K562 (cell line): ENCODE results near the gene CDC45. TPM values are rescaled to one million over a fixed set of nuclear protein-coding genes. Genes with fewer than 3 reads are reported as not detected.

Source experiments
- ATAC-seq: fragments of 200-7000 bp; cut with Tn5 transposase; 3 replicates; pipeline ENCODE4 v1.9.1; 2020; ENCODE audit warnings: moderate library complexity
- BruUV-seq: library from RNA; stranded (reverse); fragments of 400-500 nt; replicated peaks from 2 replicates; lab custom pipeline; 2021; lab: Mats Ljungman, UMichigan
- CTCF ChIA-PET: fragments of 300-600 bp; formaldehyde crosslinking; extraction: SDS; loops from one replicate; lab custom pipeline; 2021; ENCODE audit warnings: low intra/inter-chr PET ratio; lab: Yijun Ruan, JAX
- POLR2A ChIA-PET: fragments of 300-600, 350-650 bp; sonication (Branson Sonifier 250); formaldehyde crosslinking; extraction: SDS; loops from one replicate; lab custom pipeline; 2021; ENCODE audit warnings: antibody characterized with exemption, inconsistent platforms; lab: Yijun Ruan, JAX
- DNase-seq, 4 experiments: peaks; one replicate each; pipeline versions ENCODE4 v3.0.0 to v3.0.0-alpha.2; 2011 to 2018; ENCODE audit warnings: low spot score in 3 of 4, mixed read lengths in 3 of 4; ENCODE audit errors: extremely low read depth in 1 of 4
- FAIRE-seq: peaks from 2 replicates; lab custom pipeline; 2011; peaks lifted over from hg19 to GRCh38; lab: Jason Lieb, UNC
- H2AFZ ChIP-seq: 2 replicates; pipeline ENCODE4 v1.6.0; 2011; ENCODE audit warnings: low read depth, low read length, control low read depth, inconsistent platforms
- H3K27ac ChIP-seq: fragments of 200-600 bp; 3 replicates; pipeline ENCODE4 v1.8.0; 2011; ENCODE audit warnings: low read depth, mild to moderate bottlenecking, control low read depth, inconsistent platforms, low read length, moderate library complexity, mixed read lengths; ENCODE audit errors: extremely low read depth
- H3K27me3 ChIP-seq, 2 experiments: fragments of 300-600 bp in 1 of 2; 2 replicates in 1 of 2; 3 replicates in 1 of 2; pipeline versions ENCODE4 v1.6.0 to v1.8.0; 2011; ENCODE audit warnings: inconsistent platforms in 2 of 2, low read length in 2 of 2, mild to moderate bottlenecking in 1 of 2, mixed read lengths in 1 of 2, moderate library complexity in 1 of 2; ENCODE audit not compliant: control insufficient read depth in 2 of 2, insufficient read depth in 2 of 2
- H3K36me3 ChIP-seq: fragments of 300-600 bp; 3 replicates; pipeline ENCODE4 v1.8.0; 2011; ENCODE audit warnings: mild to moderate bottlenecking, low read length, inconsistent platforms; ENCODE audit not compliant: control insufficient read depth, insufficient read depth
- H3K4me1 ChIP-seq, 2 experiments: fragments of 200-600 bp in 1 of 2; replicated peaks in 1 of 2; 2 replicates in 1 of 2; 3 replicates in 1 of 2; pipeline versions ENCODE4 v1.5.1 to v1.8.0; 2011; ENCODE audit warnings: inconsistent platforms in 2 of 2, low read length in 2 of 2, mild to moderate bottlenecking in 1 of 2, mixed read lengths in 1 of 2, moderate library complexity in 1 of 2; ENCODE audit not compliant: control insufficient read depth in 2 of 2, insufficient read depth in 2 of 2
- H3K4me2 ChIP-seq: 2 replicates; pipeline ENCODE4 v1.6.1; 2011; ENCODE audit warnings: low read length, control low read depth, inconsistent platforms, mixed read lengths; ENCODE audit not compliant: insufficient read depth
- H3K4me3 ChIP-seq: fragments of 200-600 bp; sonication (generic), shearing (Covaris generic); 2 replicates; pipeline ENCODE4 v1.5.1; 2016; ENCODE audit warnings: control low read depth, inconsistent platforms
- H3K79me2 ChIP-seq: fragments of 200-600 bp; 3 replicates; pipeline ENCODE4 v1.8.0; 2011; ENCODE audit warnings: low read length, inconsistent platforms; ENCODE audit not compliant: control insufficient read depth, insufficient read depth
- H3K9ac ChIP-seq, 2 experiments: 2 replicates each; pipeline versions ENCODE4 v1.6.0 to v1.6.1; 2011; ENCODE audit warnings: low read depth in 2 of 2, low read length in 2 of 2, control low read depth in 1 of 2, inconsistent platforms in 1 of 2, mild to moderate bottlenecking in 1 of 2, mixed read lengths in 1 of 2; ENCODE audit not compliant: insufficient read depth in 1 of 2
- H3K9me1 ChIP-seq: one replicate; pipeline ENCODE4 v1.6.0; 2011; ENCODE audit warnings: inconsistent platforms, mild to moderate bottlenecking, low read length, moderate library complexity; ENCODE audit not compliant: control insufficient read depth, insufficient read depth
- H3K9me3 ChIP-seq: replicated peaks from 2 replicates; pipeline ENCODE4 v1.5.1; 2011; ENCODE audit warnings: low read depth, low read length, inconsistent platforms; ENCODE audit not compliant: control insufficient read depth, insufficient read depth
- H4K20me1 ChIP-seq: replicated peaks from 2 replicates; pipeline ENCODE4 v1.6.1; 2011; ENCODE audit warnings: low read length, inconsistent platforms, mixed read lengths; ENCODE audit not compliant: control insufficient read depth, insufficient read depth
- CHCHD3 ChIP-seq: fragments of 250-450 bp; sonication (Bioruptor Pico); IDR thresholded peaks from 2 replicates; pipeline ENCODE4 v2.1.2; 2022; ENCODE audit warnings: mild to moderate bottlenecking
- DNMT1 ChIP-seq: fragments of 450-650 bp; IDR thresholded peaks from 2 replicates; pipeline ENCODE4 v1.6.1; 2016; ENCODE audit warnings: antibody characterized with exemption, mild to moderate bottlenecking
- GTF2F1 ChIP-seq: IDR thresholded peaks from 2 replicates; pipeline ENCODE4 v1.6.1; 2011; ENCODE audit warnings: low read depth, low read length, improper control_type of control experiment
- HMGN3 ChIP-seq: IDR thresholded peaks from 2 replicates; pipeline ENCODE4 v1.6.1; 2011; ENCODE audit warnings: borderline replicate concordance, low read depth, mild to moderate bottlenecking, mixed read lengths, low read length; ENCODE audit not compliant: insufficient read length; ENCODE audit errors: extremely low read depth
- JUN ChIP-seq, 2 experiments: sonication (generic) in 1 of 2; formaldehyde crosslinking in 1 of 2; IDR thresholded peaks; 2 replicates each; pipeline versions ENCODE4 v1.6.1 to v1.8.0; 2012 to 2022; ENCODE audit warnings: borderline replicate concordance in 2 of 2, mild to moderate bottlenecking in 2 of 2, improper control_type of control experiment in 1 of 2, low read depth in 1 of 2, low read length in 1 of 2, missing genetic modification reagents in 1 of 2
- MEF2D ChIP-seq: conservative IDR thresholded peaks from 2 replicates; pipeline ENCODE4 v1.6.1; 2016; ENCODE audit warnings: low read depth, missing genetic modification characterization, missing compliant biosample characterization
- NR3C1 ChIP-seq: sonication (generic); formaldehyde crosslinking; IDR thresholded peaks from 2 replicates; pipeline ENCODE4 v1.8.1; 2022; ENCODE audit warnings: missing genetic modification reagents
- PYGO2 ChIP-seq: fragments of 450-650 bp; IDR thresholded peaks from 2 replicates; pipeline ENCODE4 v1.6.1; 2016; ENCODE audit warnings: mild to moderate bottlenecking, missing genetic modification characterization, moderate library complexity, missing compliant biosample characterization
- RCOR1 ChIP-seq, 2 experiments: IDR thresholded peaks; 2 replicates each; pipeline ENCODE4 v1.6.1; 2012; ENCODE audit warnings: low read depth in 2 of 2, low read length in 2 of 2, borderline replicate concordance in 1 of 2, improper control_type of control experiment in 1 of 2
- ZFX ChIP-seq: sonication (generic); formaldehyde crosslinking; IDR thresholded peaks from 2 replicates; pipeline ENCODE4 v1.8.0; 2022; ENCODE audit warnings: mild to moderate bottlenecking, missing genetic modification reagents, moderate library complexity
- ZKSCAN1 ChIP-seq: fragments of 150-350 bp; IDR thresholded peaks from 2 replicates; pipeline ENCODE4 v1.6.1; 2016; ENCODE audit warnings: low read depth, low read length
- ZNF253 ChIP-seq: fragments of 250-450 bp; sonication (Bioruptor Pico); conservative IDR thresholded peaks from 2 replicates; pipeline ENCODE4 v1.6.1; 2021; ENCODE audit warnings: mild to moderate bottlenecking
- WGBS: fragments of 100-300 bp; shearing (Covaris generic); methylation state at CpG from one replicate; pipeline ENCODE4 v1.1.6; 2016; ENCODE audit warnings: low coverage, mixed read lengths; ENCODE audit not compliant: insufficient coverage; ENCODE audit errors: missing lambda C conversion rate; 5-methylcytosine and 5-hydroxymethylcytosine counted together
- in situ Hi-C: fragments of 300-500 bp; cut with MboI; formaldehyde crosslinking; loops from 4 replicates; pipeline ENCODE4 v1.15.0; 2018; ENCODE audit warnings: inconsistent platforms, mixed read lengths
- intact Hi-C: fragments of 100-400 bp; cut with micrococcal nuclease; formaldehyde crosslinking; loops from 2 replicates; pipeline ENCODE4 v1.14.2; 2022
- polyA plus RNA-seq, 8 experiments: library from polyadenylated mRNA; depleted of rRNA in 4 of 8; stranded (reverse) in 5 of 8; unstranded in 3 of 8; fragments of >200 nt; fragmentation: Nextera tagmentation in 2 of 8; fragmentation: Illumina TruSeq in 1 of 8; extraction: Ambion mirVana in 2 of 8; extraction: Trizol in 1 of 8; gene quantifications; 2 replicates each; pipeline versions ENCODE4 v1.2.1 to v1.2.3, GENCODE V29; 2011 to 2014; ENCODE audit warnings: inconsistent platforms in 1 of 8, missing spikeins in 1 of 8
- total RNA-seq, 7 experiments: library from RNA; depleted of rRNA in 6 of 7; stranded (reverse); fragments of >200 nt in 6 of 7; fragmentation: Illumina TruSeq in 2 of 7; extraction: Trizol in 2 of 7; gene quantifications; 2 replicates each; pipeline versions ENCODE4 v1.2.1 to v1.2.3, GENCODE V29; 2011 to 2021; ENCODE audit warnings: low replicate concordance in 1 of 7
- TF ChIP-seq, protein P1 (sequence below): fragments of 250-450 bp; sonication (Bioruptor Pico); IDR thresholded peaks from 2 replicates; pipeline ENCODE4 v1.4.0; 2020; ENCODE audit warnings: borderline replicate concordance
- TF ChIP-seq, protein P2 (sequence below): fragments of 450-650 bp; IDR thresholded peaks from 2 replicates; pipeline ENCODE4 v1.6.1; 2016; ENCODE audit warnings: borderline replicate concordance
- TF ChIP-seq, protein P3 (sequence below), 2 experiments: IDR thresholded peaks; 2 replicates each; pipeline ENCODE4 v1.6.1; 2011; ENCODE audit warnings: borderline replicate concordance in 1 of 2, control low read depth in 1 of 2, low read depth in 1 of 2, low read length in 1 of 2, mild to moderate bottlenecking in 1 of 2, mixed read lengths in 1 of 2, moderate library complexity in 1 of 2; ENCODE audit not compliant: insufficient read depth in 1 of 2, insufficient read length in 1 of 2, poor library complexity in 1 of 2, severe bottlenecking in 1 of 2; ENCODE audit errors: extremely low read depth in 1 of 2
- TF ChIP-seq, protein P4 (sequence below): sonication (generic); formaldehyde crosslinking; IDR thresholded peaks from 2 replicates; pipeline ENCODE4 v1.8.0; 2022; ENCODE audit warnings: missing genetic modification reagents, mild to moderate bottlenecking, borderline replicate concordance

Gene CDC45
- total and polyA plus RNA-seq, 9 of the 15 experiments (the other 6 are each of a cell fraction or from before 2014, with no cell fraction given) = 251 to 580 (median 410) TPM

- peaks cover 4% of the 10 kb centered on the region for H3K9me1 ChIP-seq
- intact Hi-C loops = no loop called here
- no peak for ATAC-seq
- TF ChIP-seq, protein P1, sequence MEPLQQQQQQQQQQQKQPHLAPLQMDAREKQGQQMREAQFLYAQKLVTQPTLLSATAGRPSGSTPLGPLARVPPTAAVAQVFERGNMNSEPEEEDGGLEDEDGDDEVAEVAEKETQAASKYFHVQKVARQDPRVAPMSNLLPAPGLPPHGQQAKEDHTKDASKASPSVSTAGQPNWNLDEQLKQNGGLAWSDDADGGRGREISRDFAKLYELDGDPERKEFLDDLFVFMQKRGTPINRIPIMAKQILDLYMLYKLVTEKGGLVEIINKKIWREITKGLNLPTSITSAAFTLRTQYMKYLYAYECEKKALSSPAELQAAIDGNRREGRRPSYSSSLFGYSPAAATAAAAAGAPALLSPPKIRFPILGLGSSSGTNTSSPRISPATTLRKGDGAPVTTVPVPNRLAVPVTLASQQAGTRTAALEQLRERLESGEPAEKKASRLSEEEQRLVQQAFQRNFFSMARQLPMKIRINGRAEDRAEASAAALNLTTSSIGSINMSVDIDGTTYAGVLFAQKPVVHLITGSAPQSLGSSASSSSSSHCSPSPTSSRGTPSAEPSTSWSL (CRISPR knock-in tag) = no peak
- TF ChIP-seq MEF2D (tag) (no peak), CHCHD3 (CRISPR knock-in tag) (no peak), HMGN3 (no peak), JUN (IDR thresholded peaks at IDR 0.05; ENCODE audit: borderline replicate concordance, low read depth, low read length) (no peak), JUN (CRISPR knock-in tag; IDR thresholded peaks at IDR 0.05; ENCODE audit: borderline replicate concordance) (no peak), ZFX (no peak), GTF2F1 (no peak), ZKSCAN1 (no peak), PYGO2 (tag) (no peak), DNMT1 (no peak), ZNF253 (no peak), NR3C1 (no peak), RCOR1 (IDR thresholded peaks at IDR 0.05; ENCODE audit: borderline replicate concordance in 1 of 2, low read depth in 2 of 2, low read length in 2 of 2) (no peak)
- TF ChIP-seq, protein P2, sequence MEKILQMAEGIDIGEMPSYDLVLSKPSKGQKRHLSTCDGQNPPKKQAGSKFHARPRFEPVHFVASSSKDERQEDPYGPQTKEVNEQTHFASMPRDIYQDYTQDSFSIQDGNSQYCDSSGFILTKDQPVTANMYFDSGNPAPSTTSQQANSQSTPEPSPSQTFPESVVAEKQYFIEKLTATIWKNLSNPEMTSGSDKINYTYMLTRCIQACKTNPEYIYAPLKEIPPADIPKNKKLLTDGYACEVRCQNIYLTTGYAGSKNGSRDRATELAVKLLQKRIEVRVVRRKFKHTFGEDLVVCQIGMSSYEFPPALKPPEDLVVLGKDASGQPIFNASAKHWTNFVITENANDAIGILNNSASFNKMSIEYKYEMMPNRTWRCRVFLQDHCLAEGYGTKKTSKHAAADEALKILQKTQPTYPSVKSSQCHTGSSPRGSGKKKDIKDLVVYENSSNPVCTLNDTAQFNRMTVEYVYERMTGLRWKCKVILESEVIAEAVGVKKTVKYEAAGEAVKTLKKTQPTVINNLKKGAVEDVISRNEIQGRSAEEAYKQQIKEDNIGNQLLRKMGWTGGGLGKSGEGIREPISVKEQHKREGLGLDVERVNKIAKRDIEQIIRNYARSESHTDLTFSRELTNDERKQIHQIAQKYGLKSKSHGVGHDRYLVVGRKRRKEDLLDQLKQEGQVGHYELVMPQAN = no peak
- TF ChIP-seq, protein P3, sequence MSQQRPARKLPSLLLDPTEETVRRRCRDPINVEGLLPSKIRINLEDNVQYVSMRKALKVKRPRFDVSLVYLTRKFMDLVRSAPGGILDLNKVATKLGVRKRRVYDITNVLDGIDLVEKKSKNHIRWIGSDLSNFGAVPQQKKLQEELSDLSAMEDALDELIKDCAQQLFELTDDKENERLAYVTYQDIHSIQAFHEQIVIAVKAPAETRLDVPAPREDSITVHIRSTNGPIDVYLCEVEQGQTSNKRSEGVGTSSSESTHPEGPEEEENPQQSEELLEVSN (IDR thresholded peaks at IDR 0.05; ENCODE audit: borderline replicate concordance in 1 of 2, extremely low read depth in 1 of 2, insufficient read depth in 1 of 2, insufficient read length in 1 of 2, low read depth in 1 of 2, low read length in 1 of 2, poor library complexity in 1 of 2, severe bottlenecking in 1 of 2) = no peak
- TF ChIP-seq, protein P4, sequence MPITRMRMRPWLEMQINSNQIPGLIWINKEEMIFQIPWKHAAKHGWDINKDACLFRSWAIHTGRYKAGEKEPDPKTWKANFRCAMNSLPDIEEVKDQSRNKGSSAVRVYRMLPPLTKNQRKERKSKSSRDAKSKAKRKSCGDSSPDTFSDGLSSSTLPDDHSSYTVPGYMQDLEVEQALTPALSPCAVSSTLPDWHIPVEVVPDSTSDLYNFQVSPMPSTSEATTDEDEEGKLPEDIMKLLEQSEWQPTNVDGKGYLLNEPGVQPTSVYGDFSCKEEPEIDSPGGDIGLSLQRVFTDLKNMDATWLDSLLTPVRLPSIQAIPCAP = no peak
Measured at GRCh38 chr22:19463008-19463407, 16.7 kb upstream of the CDC45 start.

More at GRCh38 chr22:19463008-19463407, 16.7 kb upstream of the CDC45 start:
- DNase-seq (peak in 1 of 4 experiments; percentile 43), FAIRE-seq (no peak)
- H3K9me3 ChIP-seq = no peaks in the 10 kb centered on the region
- in situ Hi-C loops = no loop called here
- no peak overlapping the region for H3K4me3 ChIP-seq
- H2AFZ ChIP-seq = no peak overlapping the region
- ChIA-PET POLR2A (interaction anchor here (0.7 to 13.6 kb wide), 9 partner anchors 8 to 284 kb away, joined by 3 to 148 read pairs (median 6); partner anchors contain the start of genes C22orf39, CDC45, SLC25A1 and UFD1), CTCF (no interaction called here)
- H3K4me2 ChIP-seq = no peak overlapping the region
- peaks cover 96% of the 10 kb centered on the region for H3K36me3 ChIP-seq
- WGBS = 94% methylated on average over 1 of the region's 1 CpG
- H3K27ac ChIP-seq = no peak overlapping the region
- H3K27me3 ChIP-seq = no peaks in the 10 kb centered on the region
- peaks cover under 1% of the 10 kb centered on the region; the same call in 1 of the 2 replicates for H4K20me1 ChIP-seq
- H3K9ac ChIP-seq = no peak overlapping the region
- TSS peak; percentile 14 for BruUV-seq
- no peaks in the 10 kb centered on the region for H3K4me1 ChIP-seq
- H3K79me2 ChIP-seq = no peaks in the 10 kb centered on the region
